Measurements from ENCODE around the gene FERD3L.

The FERD3L gene

DNA sequence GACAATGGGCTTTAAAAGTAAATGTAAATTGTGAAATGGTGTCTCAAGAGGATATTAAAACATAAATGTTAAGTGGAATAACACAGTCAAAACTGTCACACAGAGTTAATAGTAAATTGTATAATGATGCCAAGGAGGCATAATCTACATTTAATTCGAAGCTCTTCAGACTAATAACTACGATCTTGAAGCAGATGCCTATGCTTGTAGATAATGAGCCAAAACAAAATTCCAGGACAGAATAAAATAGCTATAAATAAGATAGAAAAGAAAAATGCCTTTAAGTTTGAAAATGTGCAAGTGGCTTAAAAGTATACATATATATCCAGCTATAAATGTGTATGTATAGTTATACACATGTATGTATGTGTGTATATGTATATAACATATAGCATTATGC, 45.3 kb downstream of the FERD3L start:
- DNase-seq (ENCODE audit: low read depth), result no peak

DNA sequence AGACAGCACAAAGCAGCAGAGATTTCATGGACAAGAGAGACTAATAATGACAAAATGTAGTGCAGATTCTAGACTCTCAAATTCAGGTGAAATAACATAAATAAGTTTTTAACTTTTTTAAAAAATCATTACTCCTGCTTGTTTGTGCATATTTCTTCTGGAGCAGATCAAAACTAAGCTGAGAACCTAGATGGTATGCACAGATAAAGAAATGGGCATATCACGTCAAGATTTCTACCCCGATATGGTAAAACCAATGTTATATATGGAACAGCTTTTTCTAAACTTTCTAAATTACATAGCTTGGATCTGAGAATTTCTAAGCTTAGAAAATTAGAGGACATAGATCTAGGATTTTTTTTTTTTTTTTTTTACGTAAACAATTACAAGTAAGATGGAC, 46.0 kb downstream of the FERD3L start:
- no peak for DNase-seq (ENCODE audit: low read depth)

DNA sequence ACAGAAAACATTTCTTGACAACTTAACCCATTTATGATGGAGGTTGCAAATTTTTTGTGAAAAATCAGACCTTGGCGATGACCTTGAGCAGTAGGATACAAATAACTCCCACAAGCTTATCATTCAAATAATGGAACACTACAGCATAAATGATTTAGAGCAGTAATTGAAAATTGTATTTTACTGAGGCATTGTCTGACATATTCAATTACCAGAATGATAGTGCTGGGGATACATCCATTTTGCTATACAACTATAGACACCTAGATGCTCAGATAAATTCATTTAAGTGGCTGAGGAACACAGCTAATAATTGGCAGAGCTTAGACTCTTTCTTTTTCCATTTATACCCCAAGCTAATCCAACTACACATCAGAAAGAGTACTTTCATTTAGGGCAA, 46.7 kb downstream of the FERD3L start:
- DNase-seq (ENCODE audit: low read depth), result no peak

DNA sequence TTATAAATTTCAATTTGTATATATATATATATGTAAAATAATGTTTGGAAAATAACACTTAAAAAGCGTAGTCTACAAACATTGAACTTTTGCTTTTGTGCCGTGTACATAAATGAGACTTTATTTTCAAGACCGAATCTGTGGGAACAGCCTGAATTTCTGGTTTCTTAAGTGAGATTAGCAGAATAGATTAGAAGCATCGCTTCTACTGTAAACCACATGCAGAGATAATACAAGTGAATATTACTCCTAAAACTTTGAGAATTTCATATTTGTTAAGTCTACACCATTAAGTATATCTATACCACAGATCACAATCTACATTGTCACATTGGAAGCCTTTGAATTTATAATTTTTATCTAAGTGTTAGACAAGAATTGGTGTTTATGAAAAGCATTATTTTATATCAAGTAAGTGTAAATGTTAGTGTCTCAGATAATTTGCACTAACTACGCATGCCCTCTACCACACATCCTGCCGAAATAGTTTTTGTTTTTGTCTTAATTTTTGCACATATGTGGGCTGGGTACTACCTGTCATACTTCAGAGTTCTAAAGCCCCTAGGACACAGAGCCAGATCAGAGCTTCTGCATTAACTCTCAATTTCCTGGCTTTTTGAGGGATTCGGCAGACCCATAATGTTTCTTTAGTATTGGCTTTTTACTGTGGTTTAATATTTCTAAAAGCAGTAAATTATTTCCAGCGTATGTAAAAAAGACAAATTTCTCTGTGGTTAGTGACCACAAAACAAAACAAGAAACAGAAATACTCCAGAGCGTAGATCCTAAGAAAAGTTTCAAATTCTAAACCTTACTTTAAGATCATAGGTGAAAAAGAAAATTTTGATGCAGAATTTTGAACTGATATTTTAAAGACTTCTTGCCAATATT, 47.8 kb downstream of the FERD3L start:
- DNase-seq (ENCODE audit: low read depth), result no peak

DNA sequence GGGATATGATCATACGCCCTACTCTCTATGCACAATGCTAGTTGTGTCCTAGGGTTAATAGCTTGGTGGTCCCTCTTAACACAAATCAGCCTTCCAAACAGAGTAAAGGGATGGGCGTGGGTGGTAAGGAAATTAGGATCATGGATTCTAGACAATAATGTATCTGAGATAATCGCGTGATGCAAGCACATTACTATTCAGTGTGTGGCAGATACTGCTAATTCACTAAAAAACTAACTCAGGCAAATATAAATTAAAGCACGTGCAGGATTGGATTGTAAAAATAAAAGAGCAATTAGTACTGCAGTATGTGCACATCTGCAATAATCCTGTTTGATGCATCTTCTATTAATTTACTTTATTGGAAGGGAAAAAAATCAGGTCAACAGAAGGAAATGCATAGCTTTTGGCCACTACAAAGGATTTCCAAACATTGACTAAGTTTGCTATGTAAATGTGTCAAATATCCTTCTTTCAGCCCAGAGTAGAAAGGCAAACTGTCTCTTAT, 49.8 kb downstream of the FERD3L start:
- peak; percentile 24 for DNase-seq (ENCODE audit: low read depth)
